ENCODE data around the gene TENM3.
"Not testable (repeated sequence)": the region's sequence is repeated elsewhere in the genome, so short reads cannot be mapped to it uniquely, and the experiment has no call there.

The TENM3 gene

GRCh38 chr4:182343453-182343852 lies 100.3 kb downstream of the TENM3 start:
- no peak for DNase-seq

GRCh38 chr4:182344968-182345367 lies 101.8 kb downstream of the TENM3 start:
- no peak for DNase-seq

GRCh38 chr4:182346250-182346649 lies 103.0 kb downstream of the TENM3 start:
- DNase-seq = no peak

- no peak for DNase-seq
These were observed 103.6 kb downstream of the TENM3 start for GRCh38 chr4:182346675-182347375.

GRCh38 chr4:182348779-182349326 lies 105.7 kb downstream of the TENM3 start:
- no peak for DNase-seq

GRCh38 chr4:182350041-182350440 lies 106.8 kb downstream of the TENM3 start:
- DNase-seq = no peak

GRCh38 chr4:182351485-182351884 lies 108.3 kb downstream of the TENM3 start:
- DNase-seq = no peak

GRCh38 chr4:182354106-182354505 lies 110.9 kb downstream of the TENM3 start:
- DNase-seq = no peak

GRCh38 chr4:182354867-182355266 lies 111.7 kb downstream of the TENM3 start:
- no peak for DNase-seq

- DNase-seq = no peak
These were observed 124.0 kb downstream of the TENM3 start for GRCh38 chr4:182367153-182367552.

- DNase-seq = no peak
These were observed 126.0 kb downstream of the TENM3 start for GRCh38 chr4:182369211-182369610.

- DNase-seq = no peak
These were observed 127.3 kb downstream of the TENM3 start for GRCh38 chr4:182370491-182370890.

- DNase-seq = no peak
These were observed 137.6 kb downstream of the TENM3 start for GRCh38 chr4:182380771-182381181.

GRCh38 chr4:182382941-182383340 lies 139.7 kb downstream of the TENM3 start:
- no peak for DNase-seq

- no peak for DNase-seq
These were observed 141.5 kb downstream of the TENM3 start for GRCh38 chr4:182384631-182385091.

- no peak for DNase-seq
These were observed 142.7 kb downstream of the TENM3 start for GRCh38 chr4:182385897-182386296.

GRCh38 chr4:182386576-182386975 lies 143.4 kb downstream of the TENM3 start:
- DNase-seq = not testable (repeated sequence)

GRCh38 chr4:182391111-182391684 lies 148.0 kb downstream of the TENM3 start:
- no peak for DNase-seq

- DNase-seq = no peak
These were observed 151.0 kb downstream of the TENM3 start for GRCh38 chr4:182394181-182394580.

- DNase-seq = no peak
These were observed 156.9 kb downstream of the TENM3 start for GRCh38 chr4:182400081-182400480.

- no peak for DNase-seq
These were observed 157.6 kb downstream of the TENM3 start for GRCh38 chr4:182400790-182401189.

GRCh38 chr4:182404376-182404775 lies 161.2 kb downstream of the TENM3 start:
- no peak for DNase-seq

- no peak for DNase-seq
These were observed 161.9 kb downstream of the TENM3 start for GRCh38 chr4:182405087-182405486.

GRCh38 chr4:182409271-182409670 lies 166.1 kb downstream of the TENM3 start:
- DNase-seq = no peak
